H9 (cell line): ENCODE measurements around the gene FOXQ1. TPM values are rescaled to one million over a fixed set of nuclear protein-coding genes. Genes with fewer than 3 reads are reported as not detected.

Experiments used
- DNase-seq: peaks from one replicate; pipeline ENCODE4 v3.0.0-alpha.2; 2017
- H2AFZ ChIP-seq: one replicate; pipeline ENCODE4 v1.6.1; 2013; ENCODE audit warnings: mild to moderate bottlenecking, low read length, control low read depth, moderate library complexity
- H2AK5ac ChIP-seq: 2 replicates; pipeline ENCODE4 v1.6.1; 2013; ENCODE audit warnings: low read length, control low read depth, mixed read lengths; ENCODE audit not compliant: insufficient read length
- H2BK120ac ChIP-seq: one replicate; pipeline ENCODE4 v1.6.1; 2013; ENCODE audit warnings: low read depth, mild to moderate bottlenecking, low read length, control low read depth, inconsistent platforms; ENCODE audit not compliant: poor library complexity, severe bottlenecking
- H2BK12ac ChIP-seq: 2 replicates; pipeline ENCODE4 v1.6.1; 2013; ENCODE audit warnings: low read length, control low read depth, mixed read lengths, low read depth; ENCODE audit not compliant: insufficient read length
- H2BK15ac ChIP-seq: 2 replicates; pipeline ENCODE4 v1.6.1; 2013; ENCODE audit warnings: low read depth, low read length, control low read depth
- H2BK20ac ChIP-seq: one replicate; pipeline ENCODE4 v1.6.1; 2013; ENCODE audit warnings: low read depth, mild to moderate bottlenecking, low read length, control low read depth, inconsistent platforms; ENCODE audit not compliant: poor library complexity, severe bottlenecking
- H2BK5ac ChIP-seq: 2 replicates; pipeline ENCODE4 v1.6.1; 2013; ENCODE audit warnings: low read length, control low read depth, mixed read lengths; ENCODE audit not compliant: insufficient read length
- H3K14ac ChIP-seq: 2 replicates; pipeline ENCODE4 v1.6.1; 2013; ENCODE audit warnings: low read length, control low read depth; ENCODE audit not compliant: insufficient read depth
- H3K18ac ChIP-seq: 2 replicates; pipeline ENCODE4 v1.6.1; 2013; ENCODE audit warnings: low read depth, mild to moderate bottlenecking, mixed read lengths, low read length, control low read depth; ENCODE audit not compliant: insufficient read length
- H3K23ac ChIP-seq: 2 replicates; pipeline ENCODE4 v1.6.1; 2013; ENCODE audit warnings: low read length, control low read depth, mixed read lengths, low read depth; ENCODE audit not compliant: insufficient read length
- H3K23me2 ChIP-seq: 2 replicates; pipeline ENCODE4 v1.6.1; 2013; ENCODE audit warnings: low read depth, mild to moderate bottlenecking, mixed read lengths, low read length, control low read depth; ENCODE audit not compliant: insufficient read length, poor library complexity, severe bottlenecking
- H3K27ac ChIP-seq: 2 replicates; pipeline ENCODE4 v1.5.1; 2013; ENCODE audit warnings: low read length, control low read depth, mixed read lengths, low read depth; ENCODE audit not compliant: insufficient read length
- H3K27me3 ChIP-seq: 2 replicates; pipeline ENCODE4 v1.6.1; 2013; ENCODE audit warnings: low read length, control low read depth, inconsistent platforms; ENCODE audit not compliant: insufficient read depth
- H3K4ac ChIP-seq: 2 replicates; pipeline ENCODE4 v1.6.1; 2013; ENCODE audit warnings: low read depth, mild to moderate bottlenecking, control low read depth, inconsistent platforms, low read length, moderate library complexity
- H3K4me1 ChIP-seq: 2 replicates; pipeline ENCODE4 v1.6.1; 2013; ENCODE audit warnings: low read length, control low read depth, inconsistent platforms; ENCODE audit not compliant: insufficient read depth
- H3K4me2 ChIP-seq: 2 replicates; pipeline ENCODE4 v1.6.1; 2013; ENCODE audit warnings: low read length, control low read depth, mixed read lengths; ENCODE audit not compliant: insufficient read length, insufficient read depth
- H3K56ac ChIP-seq: 2 replicates; pipeline ENCODE4 v1.6.1; 2013; ENCODE audit warnings: low read depth, mild to moderate bottlenecking, mixed read lengths, low read length, control low read depth; ENCODE audit not compliant: insufficient read length
- H3K79me1 ChIP-seq: 2 replicates; pipeline ENCODE4 v1.6.1; 2013; ENCODE audit warnings: low read depth, mild to moderate bottlenecking, moderate library complexity, low read length, control low read depth, inconsistent platforms; ENCODE audit not compliant: insufficient read depth, poor library complexity, severe bottlenecking
- H3K79me2 ChIP-seq: 2 replicates; pipeline ENCODE4 v1.6.1; 2013; ENCODE audit warnings: low read length, control low read depth, inconsistent platforms; ENCODE audit not compliant: insufficient read depth
- H3K9ac ChIP-seq: 2 replicates; pipeline ENCODE4 v1.6.1; 2013; ENCODE audit warnings: low read length, control low read depth, mixed read lengths; ENCODE audit not compliant: insufficient read length; ENCODE audit errors: extremely low read depth
- H3K9me3 ChIP-seq: one replicate; pipeline ENCODE4 v1.6.1; 2013; ENCODE audit warnings: low read depth, low read length, inconsistent platforms; ENCODE audit not compliant: control insufficient read depth
- H3T11ph ChIP-seq: one replicate; pipeline ENCODE4 v1.6.1; 2013; ENCODE audit warnings: mild to moderate bottlenecking, low read length, control low read depth, inconsistent platforms
- H4K20me1 ChIP-seq: one replicate; pipeline ENCODE4 v1.6.1; 2013; ENCODE audit not compliant: control insufficient read depth, insufficient read length, insufficient read depth
- H4K5ac ChIP-seq: 2 replicates; pipeline ENCODE4 v1.6.1; 2013; ENCODE audit warnings: low read depth, mild to moderate bottlenecking, mixed read lengths, low read length, control low read depth; ENCODE audit not compliant: insufficient read length
- H4K8ac ChIP-seq: replicated peaks from 2 replicates; pipeline ENCODE4 v1.6.1; 2013; ENCODE audit warnings: low read length, control low read depth, mixed read lengths, low read depth; ENCODE audit not compliant: insufficient read length
- H4K91ac ChIP-seq: 2 replicates; pipeline ENCODE4 v1.6.1; 2013; ENCODE audit warnings: low read depth, mild to moderate bottlenecking, moderate library complexity, mixed read lengths, low read length, control low read depth; ENCODE audit not compliant: insufficient read length
- H3K27ac Mint-ChIP-seq, 3 experiments: 2 replicates in 2 of 3; 3 replicates in 1 of 3; pipeline ENCODE4 v1.8.0; 2020 to 2021; ENCODE audit warnings: mixed read lengths in 3 of 3, mild to moderate bottlenecking in 1 of 3, moderate library complexity in 1 of 3
- H3K27me3 Mint-ChIP-seq: 2 replicates; pipeline ENCODE4 v1.8.0; 2021; ENCODE audit warnings: low read depth, mild to moderate bottlenecking, moderate library complexity, mixed read lengths
- H3K36me3 Mint-ChIP-seq, 3 experiments: 2 replicates in 2 of 3; 3 replicates in 1 of 3; pipeline ENCODE4 v1.8.0; 2020 to 2021; ENCODE audit warnings: low read depth in 3 of 3, mixed read lengths in 3 of 3; ENCODE audit not compliant: insufficient read depth in 1 of 3
- H3K4me1 Mint-ChIP-seq, 2 experiments: 2 replicates each; pipeline ENCODE4 v1.8.0; 2020; ENCODE audit warnings: mixed read lengths in 2 of 2
- H3K4me3 Mint-ChIP-seq, 2 experiments: 2 replicates in 1 of 2; 3 replicates in 1 of 2; pipeline ENCODE4 v1.8.0; 2020 to 2021; ENCODE audit warnings: mild to moderate bottlenecking in 2 of 2, mixed read lengths in 2 of 2, moderate library complexity in 1 of 2
- H3K9me3 Mint-ChIP-seq, 2 experiments: 2 replicates in 1 of 2; 3 replicates in 1 of 2; pipeline ENCODE4 v1.8.0; 2020; ENCODE audit warnings: mild to moderate bottlenecking in 2 of 2, mixed read lengths in 2 of 2, moderate library complexity in 1 of 2
- CTCF ChIP-seq: fragments of 200-600 bp; sonication (generic); conservative IDR thresholded peaks from 3 replicates; pipeline ENCODE4 v1.8.0; 2021; ENCODE audit warnings: antibody characterized with exemption, mild to moderate bottlenecking
- WGBS: extraction: QIAGEN DNeasy Blood & Tissue Kit; methylation state at CpG from one replicate; pipeline ENCODE4 v1.1.7; 2013; ENCODE audit warnings: missing lambda C conversion rate, low lambda C conversion rate, mixed read lengths; ENCODE audit not compliant: insufficient read length; ENCODE audit errors: extremely low coverage; 5-methylcytosine and 5-hydroxymethylcytosine counted together
- total RNA-seq: library from RNA; stranded (reverse); gene quantifications from 2 replicates; pipeline ENCODE4 v1.2.1, GENCODE V29; 2021

FOXQ1 gene
- total RNA-seq, 1 experiment from 2014 or later: 0.15 TPM

GRCh38 chr6:1362643-1363042, 50.7 kb downstream of the FOXQ1 start:
- no peak overlapping the region for H4K8ac ChIP-seq
- no peak overlapping the region for H2AFZ ChIP-seq
- no peak overlapping the region for H3K4ac ChIP-seq
- no peaks in the 10 kb centered on the region for H3K27me3 ChIP-seq
- no peaks in the 10 kb centered on the region; a peak in 1 of 5 replicates for H3K9me3 Mint-ChIP-seq
- H3K27ac ChIP-seq: no peak overlapping the region
- H2BK5ac ChIP-seq: no peak overlapping the region
- H2BK20ac ChIP-seq: no peak overlapping the region
- H3K4me1 ChIP-seq: no peaks in the 10 kb centered on the region
- no peak overlapping the region for H2BK120ac ChIP-seq
- WGBS: no CpG with 5 or more reads among the region's 9 CpGs
- H3K9me3 ChIP-seq: no peaks in the 10 kb centered on the region
- no peak overlapping the region for H2BK15ac ChIP-seq
- peaks cover 6 to 8% of the 10 kb centered on the region in 2 experiments; a peak in 3 of 4 replicates for H3K4me1 Mint-ChIP-seq
- H3K79me2 ChIP-seq: no peaks in the 10 kb centered on the region
- H4K5ac ChIP-seq: no peak overlapping the region
- no peak overlapping the region for H3K9ac ChIP-seq
- no peak overlapping the region for H3T11ph ChIP-seq
- no peak overlapping the region for H3K4me3 Mint-ChIP-seq
- no peak overlapping the region for H3K4me2 ChIP-seq
- H3K56ac ChIP-seq: no peak overlapping the region
- H2BK12ac ChIP-seq: no peak overlapping the region
- no peaks in the 10 kb centered on the region for H4K20me1 ChIP-seq
- no peak overlapping the region for H4K91ac ChIP-seq
- H3K23me2 ChIP-seq: no peaks in the 10 kb centered on the region
- peaks cover 20% of the 10 kb centered on the region for H3K27me3 Mint-ChIP-seq
- TF ChIP-seq CTCF: no peak
- no peaks in the 10 kb centered on the region for H3K36me3 Mint-ChIP-seq
- no peak for DNase-seq
- no peak overlapping the region for H3K23ac ChIP-seq
- no peak overlapping the region for H3K27ac Mint-ChIP-seq
- H3K18ac ChIP-seq: no peak overlapping the region
- no peaks in the 10 kb centered on the region for H3K79me1 ChIP-seq
- H3K14ac ChIP-seq: no peak overlapping the region
- no peak overlapping the region for H2AK5ac ChIP-seq
